Suprapubic skin (tissue), 3 donors: ENCODE measurements around the gene ZNF626.

Experiments
- CTCF ChIP-seq, 2 donors: fragments of 200-600 bp in 1 of 2; fragments of 450-650 bp in 1 of 2; sonication (generic) in 1 of 2; IDR thresholded peaks; one replicate each; pipeline ENCODE4 v1.5.1; 2016 to 2019; ENCODE audit warnings: antibody characterized with exemption in 2 of 2, mild to moderate bottlenecking in 1 of 2, moderate library complexity in 1 of 2
- POLR2AphosphoS5 ChIP-seq, 3 donors: sonication (generic); formaldehyde crosslinking; IDR thresholded peaks; one replicate each; pipeline ENCODE4 v1.6.1; 2017; ENCODE audit warnings: antibody characterized with exemption in 3 of 3

- TF ChIP-seq POLR2AphosphoS5 (IDR thresholded peaks at IDR 0.05) (no peak), CTCF (IDR thresholded peaks at IDR 0.05) (no peak)
Observed at GRCh38 chr19:20640545-20640944, 20.8 kb downstream of the ZNF626 start.
